Karpas-422 (cell line): ENCODE data around the gene GAL. TPM values are rescaled to one million over a fixed set of nuclear protein-coding genes. Genes with fewer than 3 reads are reported as not detected.

Experiments used
- DNase-seq: peaks from one replicate; pipeline ENCODE4 v3.0.0-alpha.2; 2015
- H2AFZ ChIP-seq: fragments of 200-600 bp; sonication (generic); 2 replicates; pipeline ENCODE4 v1.6.1; 2014; ENCODE audit warnings: antibody characterized with exemption, low read length, mixed read lengths
- H3K27ac ChIP-seq: fragments of 200-600 bp; sonication (generic); 2 replicates; pipeline ENCODE4 v1.5.1; 2014; ENCODE audit warnings: mild to moderate bottlenecking, low read length, moderate library complexity
- H3K27me3 ChIP-seq: fragments of 200-600 bp; sonication (generic); 2 replicates; pipeline ENCODE4 v1.6.1; 2014; ENCODE audit warnings: low read length, mixed read lengths
- H3K36me3 ChIP-seq: fragments of 200-600 bp; sonication (generic); 2 replicates; pipeline ENCODE4 v1.6.1; 2014; ENCODE audit warnings: low read length, mixed read lengths; ENCODE audit not compliant: insufficient read depth
- H3K4me1 ChIP-seq: fragments of 200-600 bp; sonication (generic); 2 replicates; pipeline ENCODE4 v1.6.1; 2014; ENCODE audit warnings: mild to moderate bottlenecking, low read length, mixed read lengths
- H3K4me2 ChIP-seq: fragments of 200-600 bp; sonication (generic); 2 replicates; pipeline ENCODE4 v1.6.1; 2014; ENCODE audit warnings: low read length, low read depth, mild to moderate bottlenecking; ENCODE audit not compliant: poor library complexity, severe bottlenecking
- H3K4me3 ChIP-seq: fragments of 200-600 bp; sonication (generic); 2 replicates; pipeline ENCODE4 v1.5.1; 2014; ENCODE audit warnings: mild to moderate bottlenecking, antibody characterized with exemption, low read length, mixed read lengths
- H3K79me2 ChIP-seq: fragments of 200-600 bp; sonication (generic); 2 replicates; pipeline ENCODE4 v1.6.1; 2014; ENCODE audit warnings: mild to moderate bottlenecking, low read length, mixed read lengths
- H3K9ac ChIP-seq: fragments of 200-600 bp; sonication (generic); 2 replicates; pipeline ENCODE4 v1.6.0; 2014; ENCODE audit warnings: low read length
- H3K9me2 ChIP-seq: fragments of 200-600 bp; sonication (generic), shearing (Covaris generic); replicated peaks from 2 replicates; pipeline ENCODE4 v1.6.0; 2014; ENCODE audit warnings: mild to moderate bottlenecking, low read length, moderate library complexity; ENCODE audit not compliant: insufficient read depth
- H3K9me3 ChIP-seq: fragments of 300-700, 200-600 bp; sonication (generic); 2 replicates; pipeline ENCODE4 v1.6.1; 2014; ENCODE audit warnings: low read length, mixed read lengths
- H4K20me1 ChIP-seq: fragments of 200-600 bp; sonication (generic); 2 replicates; pipeline ENCODE4 v1.6.1; 2014; ENCODE audit warnings: mild to moderate bottlenecking, antibody characterized with exemption, low read length, low read depth; ENCODE audit not compliant: insufficient read depth
- total RNA-seq: library from RNA; depleted of rRNA; stranded (reverse); fragments of >200 nt; shearing (Covaris generic); gene quantifications from 2 replicates; pipeline ENCODE4 v1.2.3, GENCODE V29; 2014; ENCODE audit warnings: low replicate concordance

GAL gene
- total RNA-seq, 1 experiment from 2014 or later = not detected

DNA sequence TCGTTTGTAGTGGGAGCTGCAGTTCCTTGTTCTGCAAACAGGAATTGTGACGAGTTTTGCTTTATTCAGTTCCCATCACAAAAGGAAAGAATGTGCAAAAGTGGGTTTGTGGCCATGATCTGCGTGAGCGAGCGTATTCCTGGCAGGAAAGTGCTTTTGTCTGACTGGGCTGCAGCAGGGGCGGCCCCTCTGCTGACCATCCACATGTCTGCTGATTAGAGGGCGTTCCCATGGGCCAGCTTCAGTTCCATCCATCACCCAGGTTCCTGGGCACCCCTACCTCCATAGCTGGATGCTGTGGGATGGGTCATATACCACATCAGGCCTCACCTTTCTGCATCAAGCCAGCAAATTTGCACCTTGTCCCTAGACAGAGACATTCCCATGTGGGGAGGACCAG is 28.9 kb upstream of the GAL start:
- H4K20me1 ChIP-seq = peaks cover 6% of the 10 kb centered on the region; the same call in 1 of the 2 replicates
- H3K79me2 ChIP-seq = no peaks in the 10 kb centered on the region
- H3K36me3 ChIP-seq = no peaks in the 10 kb centered on the region
- no peaks in the 10 kb centered on the region; the same call in 1 of the 2 replicates for H3K27me3 ChIP-seq
- H3K9me3 ChIP-seq = no peaks in the 10 kb centered on the region
- no peak overlapping the region for H3K4me2 ChIP-seq
- DNase-seq = no peak
- no peak overlapping the region for H3K9ac ChIP-seq
- peaks cover 13% of the 10 kb centered on the region for H3K4me1 ChIP-seq
- no peak overlapping the region for H2AFZ ChIP-seq
- no peaks in the 10 kb centered on the region for H3K9me2 ChIP-seq
- no peak overlapping the region for H3K4me3 ChIP-seq
- H3K27ac ChIP-seq = no peak overlapping the region

DNA sequence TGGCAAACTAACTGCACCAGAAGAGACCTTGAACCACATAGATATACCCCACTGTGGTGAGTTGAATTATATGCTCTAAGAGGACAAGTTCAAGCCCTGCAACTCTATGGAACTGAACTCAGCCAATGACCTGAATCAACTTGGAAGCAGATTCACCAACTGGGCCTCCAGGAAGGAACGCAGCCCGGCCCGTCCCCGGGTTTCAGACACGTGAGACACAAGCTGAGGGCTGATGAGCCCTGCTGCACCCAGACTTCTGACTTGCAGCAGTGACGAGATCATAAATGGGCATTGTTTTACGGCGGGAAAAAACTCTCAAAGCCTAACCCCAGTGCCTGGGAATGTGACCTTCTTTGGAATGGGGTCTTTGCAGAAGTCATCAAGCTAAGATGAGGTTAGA is 28.5 kb upstream of the GAL start:
- no peaks in the 10 kb centered on the region for H3K9me3 ChIP-seq
- H3K4me2 ChIP-seq = no peak overlapping the region
- H2AFZ ChIP-seq = no peak overlapping the region
- no peaks in the 10 kb centered on the region; the same call in 1 of the 2 replicates for H3K27me3 ChIP-seq
- DNase-seq = no peak
- H3K9ac ChIP-seq = no peak overlapping the region
- H3K79me2 ChIP-seq = no peaks in the 10 kb centered on the region
- H3K9me2 ChIP-seq = no peaks in the 10 kb centered on the region
- peaks cover 6% of the 10 kb centered on the region; the same call in 1 of the 2 replicates for H4K20me1 ChIP-seq
- H3K4me1 ChIP-seq = peaks cover 13% of the 10 kb centered on the region
- H3K36me3 ChIP-seq = no peaks in the 10 kb centered on the region
- H3K4me3 ChIP-seq = no peak overlapping the region
- no peak overlapping the region for H3K27ac ChIP-seq

GRCh38 chr11:68657021-68657780 is 27.1 kb upstream of the GAL start:
- Histone ChIP-seq H3K4me3 (no peak overlapping the region), H3K27ac (no peak overlapping the region), H3K9me3 (no peaks in the 10 kb centered on the region), H3K9ac (no peak overlapping the region), H3K4me1 (peaks cover 11% of the 10 kb centered on the region), H3K36me3 (no peaks in the 10 kb centered on the region), H3K27me3 (no peaks in the 10 kb centered on the region; the same call in 1 of the 2 replicates), H3K9me2 (no peaks in the 10 kb centered on the region), H2AFZ (no peak overlapping the region), H3K4me2 (no peak overlapping the region), H4K20me1 (peaks cover 5% of the 10 kb centered on the region; the same call in 1 of the 2 replicates), H3K79me2 (no peaks in the 10 kb centered on the region)
- DNase-seq = no peak

DNA sequence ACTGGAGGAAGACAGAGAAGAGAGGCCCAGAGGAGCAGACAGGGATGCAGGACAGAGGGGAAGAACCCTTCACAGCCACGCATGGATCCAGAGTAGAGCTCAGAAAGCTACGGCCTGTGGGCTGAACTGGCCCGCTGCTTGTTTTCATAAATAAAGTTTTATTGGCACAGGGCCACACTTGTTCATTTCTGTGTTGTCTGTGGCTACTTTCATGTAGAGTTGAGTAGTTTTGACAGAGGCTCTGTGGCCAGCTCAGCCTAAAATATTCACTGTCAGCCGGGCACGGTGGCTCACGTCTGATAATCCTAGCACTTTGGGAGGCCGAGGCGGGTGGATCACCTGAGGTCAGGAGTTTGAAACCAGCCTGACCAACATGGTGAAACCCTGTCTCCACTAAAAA is 26.2 kb upstream of the GAL start:
- H3K27ac ChIP-seq = no peak overlapping the region
- no peaks in the 10 kb centered on the region for H3K79me2 ChIP-seq
- no peaks in the 10 kb centered on the region; the same call in 1 of the 2 replicates for H3K27me3 ChIP-seq
- H3K36me3 ChIP-seq = no peaks in the 10 kb centered on the region
- H3K4me3 ChIP-seq = no peak overlapping the region
- H3K4me1 ChIP-seq = peaks cover 2% of the 10 kb centered on the region
- H3K9me3 ChIP-seq = no peaks in the 10 kb centered on the region
- H3K9me2 ChIP-seq = no peaks in the 10 kb centered on the region
- H2AFZ ChIP-seq = no peak overlapping the region
- H3K9ac ChIP-seq = no peak overlapping the region
- no peak for DNase-seq
- no peak overlapping the region for H3K4me2 ChIP-seq
- 0 out of 2 replicates have a peak, but pooled peaks cover 2% of the 10 kb centered on the region for H4K20me1 ChIP-seq

DNA sequence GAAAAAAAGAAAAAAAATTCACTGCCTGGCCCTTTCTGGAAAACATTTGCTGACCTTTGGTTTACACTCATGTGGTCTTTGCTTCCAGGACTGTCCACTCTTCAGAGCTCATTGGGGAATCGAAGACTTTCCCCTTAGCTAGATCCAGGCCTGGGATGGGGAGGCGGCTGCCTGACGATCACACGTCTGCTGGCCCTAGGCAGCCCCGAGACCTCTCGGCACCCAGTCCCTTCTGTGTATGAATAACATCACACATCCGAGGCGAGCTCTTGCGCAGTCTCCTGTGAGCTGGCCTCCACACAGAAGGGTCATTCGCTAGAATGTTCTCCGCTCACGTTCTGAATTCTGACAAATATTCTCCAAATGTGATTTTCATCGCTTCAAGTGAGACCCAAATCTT is 25.7 kb upstream of the GAL start:
- no peak overlapping the region for H3K4me3 ChIP-seq
- no peak for DNase-seq
- no peaks in the 10 kb centered on the region for H3K79me2 ChIP-seq
- H4K20me1 ChIP-seq = no peaks in the 10 kb centered on the region
- H3K36me3 ChIP-seq = no peaks in the 10 kb centered on the region
- H3K9me3 ChIP-seq = no peaks in the 10 kb centered on the region
- H3K4me2 ChIP-seq = no peak overlapping the region
- H3K4me1 ChIP-seq = no peaks in the 10 kb centered on the region
- no peak overlapping the region for H2AFZ ChIP-seq
- H3K27me3 ChIP-seq = no peaks in the 10 kb centered on the region; the same call in 1 of the 2 replicates
- no peak overlapping the region for H3K9ac ChIP-seq
- no peak overlapping the region for H3K27ac ChIP-seq
- H3K9me2 ChIP-seq = no peaks in the 10 kb centered on the region

GRCh38 chr11:68659158-68659921 is 25.0 kb upstream of the GAL start:
- no peaks in the 10 kb centered on the region for H4K20me1 ChIP-seq
- H3K9me2 ChIP-seq = no peaks in the 10 kb centered on the region
- no peaks in the 10 kb centered on the region for H3K36me3 ChIP-seq
- no peaks in the 10 kb centered on the region for H3K79me2 ChIP-seq
- H3K9ac ChIP-seq = no peak overlapping the region
- no peak overlapping the region for H3K27ac ChIP-seq
- H2AFZ ChIP-seq = no peak overlapping the region
- no peak overlapping the region for H3K4me2 ChIP-seq
- no peak for DNase-seq
- no peaks in the 10 kb centered on the region; the same call in 1 of the 2 replicates for H3K27me3 ChIP-seq
- no peaks in the 10 kb centered on the region for H3K9me3 ChIP-seq
- H3K4me1 ChIP-seq = no peaks in the 10 kb centered on the region
- H3K4me3 ChIP-seq = no peak overlapping the region

DNA sequence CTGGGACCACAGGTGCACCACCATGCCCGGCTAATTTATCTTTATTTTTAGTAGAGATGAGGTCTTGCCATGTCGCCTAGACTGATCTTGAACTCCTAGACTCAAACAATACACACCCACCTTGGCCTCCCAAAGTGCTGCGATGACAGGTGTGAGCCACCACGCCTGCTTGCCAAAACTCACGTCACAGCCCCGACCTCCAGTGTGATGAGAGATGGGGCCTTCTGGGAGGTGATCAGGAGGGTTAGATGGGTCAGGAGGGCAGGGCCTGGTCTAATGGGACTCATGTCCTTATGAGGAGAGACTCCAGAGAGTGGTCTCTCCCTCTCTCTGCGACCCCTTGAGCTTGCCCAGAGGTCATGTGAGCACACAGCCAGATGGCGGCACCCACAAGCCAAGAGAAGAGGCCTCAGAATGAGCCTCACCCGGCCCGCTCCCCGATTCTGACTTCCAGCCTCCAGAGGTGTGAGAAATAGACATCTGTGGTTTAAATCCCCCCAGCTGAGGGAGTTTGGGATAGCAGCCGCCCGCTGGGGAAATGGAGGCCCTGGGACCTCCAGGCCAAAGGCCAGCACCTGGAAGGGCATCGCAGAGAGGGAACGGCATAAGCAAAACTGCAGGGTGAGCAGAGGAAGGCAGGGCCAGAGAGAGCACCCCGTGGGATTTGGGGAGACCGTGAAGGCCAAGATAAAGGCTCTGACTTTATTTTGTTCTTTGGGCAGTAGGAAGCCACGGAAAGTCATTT is 24.1 kb upstream of the GAL start:
- no peak for DNase-seq
- Histone ChIP-seq H3K27me3 (no peaks in the 10 kb centered on the region; the same call in 1 of the 2 replicates), H3K36me3 (no peaks in the 10 kb centered on the region), H3K27ac (no peak overlapping the region), H4K20me1 (no peaks in the 10 kb centered on the region), H3K4me3 (no peak overlapping the region), H3K9me3 (no peaks in the 10 kb centered on the region), H2AFZ (no peak overlapping the region), H3K4me2 (no peak overlapping the region), H3K9me2 (no peaks in the 10 kb centered on the region), H3K79me2 (no peaks in the 10 kb centered on the region), H3K4me1 (no peaks in the 10 kb centered on the region), H3K9ac (no peak overlapping the region)

GRCh38 chr11:68661014-68661413 is 23.3 kb upstream of the GAL start:
- Histone ChIP-seq H3K9me3 (no peaks in the 10 kb centered on the region), H3K4me2 (no peak overlapping the region), H3K27me3 (no peaks in the 10 kb centered on the region; the same call in 1 of the 2 replicates), H3K9me2 (no peaks in the 10 kb centered on the region), H3K4me1 (no peaks in the 10 kb centered on the region), H3K27ac (no peak overlapping the region), H3K36me3 (no peaks in the 10 kb centered on the region), H3K4me3 (no peak overlapping the region), H3K9ac (no peak overlapping the region), H4K20me1 (no peaks in the 10 kb centered on the region), H2AFZ (no peak overlapping the region), H3K79me2 (no peaks in the 10 kb centered on the region)
- DNase-seq = no peak
